HG02885 (cell line): ENCODE results near the gene SNX9.
A peak's percentile ranks its signal among the peaks of the same experiment; 100 is the strongest.
"Not testable (repeated sequence)": the region's sequence is repeated elsewhere in the genome, so short reads cannot be mapped to it uniquely, and the experiment has no call there.

ENCODE experiments used
- ATAC-seq: cut with Tn5 transposase; IDR thresholded peaks from one replicate; pipeline ENCODE4 v1.9.1; 2021; ENCODE audit warnings: mild to moderate bottlenecking; ENCODE audit not compliant: unreplicated experiment, poor library complexity

SNX9 gene

GRCh38 chr6:157908369-157909281 lies 85.6 kb downstream of the SNX9 start:
- ATAC-seq, result peak; percentile 75

- ATAC-seq, result no peak
These were observed 86.2 kb downstream of the SNX9 start for GRCh38 chr6:157909282-157909664.

- no peak for ATAC-seq
These were observed 88.2 kb downstream of the SNX9 start for GRCh38 chr6:157911278-157911677.

- no peak for ATAC-seq
These were observed 88.7 kb downstream of the SNX9 start for GRCh38 chr6:157911786-157912185.

GRCh38 chr6:157912326-157912725 lies 89.3 kb downstream of the SNX9 start:
- no peak for ATAC-seq

GRCh38 chr6:157921685-157922367 lies 98.8 kb downstream of the SNX9 start:
- no peak for ATAC-seq

- ATAC-seq, result no peak
These were observed 102.7 kb downstream of the SNX9 start for GRCh38 chr6:157925771-157926170.

GRCh38 chr6:157927011-157927410 lies 104.0 kb downstream of the SNX9 start:
- no peak for ATAC-seq

GRCh38 chr6:157928428-157928827 lies 105.4 kb downstream of the SNX9 start:
- no peak for ATAC-seq

GRCh38 chr6:157929076-157929475 lies 106.0 kb downstream of the SNX9 start:
- no peak for ATAC-seq

- no peak for ATAC-seq
These were observed 106.8 kb downstream of the SNX9 start for GRCh38 chr6:157929765-157930319.

- ATAC-seq, result no peak
These were observed 112.7 kb downstream of the SNX9 start for GRCh38 chr6:157935786-157936185.

GRCh38 chr6:157937318-157937717 lies 114.3 kb downstream of the SNX9 start:
- ATAC-seq, result no peak

- no peak for ATAC-seq
These were observed 114.9 kb downstream of the SNX9 start for GRCh38 chr6:157937916-157938315.

- ATAC-seq, result not testable (repeated sequence)
These were observed 117.5 kb downstream of the SNX9 start for GRCh38 chr6:157940375-157941036.

GRCh38 chr6:157941101-157941863 lies 118.2 kb downstream of the SNX9 start:
- no peak for ATAC-seq

GRCh38 chr6:157942351-157942750 lies 119.3 kb downstream of the SNX9 start:
- no peak for ATAC-seq

GRCh38 chr6:157943249-157943963 lies 120.4 kb downstream of the SNX9 start:
- no peak for ATAC-seq

- no peak for ATAC-seq
These were observed 120.9 kb downstream of the SNX9 start for GRCh38 chr6:157943964-157944283.
